Type B pancreatic cell (in vitro differentiated cells): ENCODE data around the gene NTRK2. TPM values are rescaled to one million over a fixed set of nuclear protein-coding genes. Genes with fewer than 3 reads are reported as not detected.

Source experiments
- DNase-seq: peaks from one replicate; pipeline ENCODE4 v3.0.0; 2021; ENCODE audit warnings: mixed read lengths; ENCODE audit not compliant: unreplicated experiment; ENCODE audit errors: extremely low spot score
- H3K27ac Mint-ChIP-seq: 2 replicates; pipeline ENCODE4 v1.8.0; 2021; ENCODE audit warnings: mild to moderate bottlenecking, mixed read lengths
- H3K27me3 Mint-ChIP-seq: 2 replicates; pipeline ENCODE4 v1.8.0; 2021; ENCODE audit warnings: mixed read lengths
- H3K36me3 Mint-ChIP-seq: 2 replicates; pipeline ENCODE4 v1.8.0; 2021; ENCODE audit warnings: mixed read lengths
- H3K4me1 Mint-ChIP-seq: one replicate; pipeline ENCODE4 v1.8.0; 2021; ENCODE audit warnings: mixed read lengths; ENCODE audit not compliant: unreplicated experiment
- H3K4me3 Mint-ChIP-seq: 2 replicates; pipeline ENCODE4 v1.8.0; 2021; ENCODE audit warnings: mild to moderate bottlenecking, mixed read lengths
- H3K9me3 Mint-ChIP-seq: 2 replicates; pipeline ENCODE4 v1.8.0; 2021; ENCODE audit warnings: mixed read lengths
- long read RNA-seq: library from polyadenylated mRNA; unstranded; transcript quantifications from one replicate; pipeline ENCODE4 v2.0.0, GENCODE V29; 2020
- total RNA-seq: library from RNA; stranded (reverse); gene quantifications from 2 replicates; pipeline ENCODE4 v1.2.1, GENCODE V29; 2021; ENCODE audit warnings: low replicate concordance
- TF ChIP-seq, protein P1 (sequence below): fragments of 200-600 bp; sonication (generic); conservative IDR thresholded peaks from 2 replicates; pipeline ENCODE4 v1.5.0; 2021; ENCODE audit warnings: antibody characterized with exemption, mild to moderate bottlenecking

The NTRK2 gene
- total RNA-seq = 8.4 and 122 TPM in 2 replicates
- long read RNA-seq, full-length matches to known transcripts = 11 of 29 reads
- long read RNA-seq, partial matches to known transcripts = 6 of 29 reads
- long read RNA-seq, other reads (novel, unspliced or antisense) = 12 of 29 reads

DNA sequence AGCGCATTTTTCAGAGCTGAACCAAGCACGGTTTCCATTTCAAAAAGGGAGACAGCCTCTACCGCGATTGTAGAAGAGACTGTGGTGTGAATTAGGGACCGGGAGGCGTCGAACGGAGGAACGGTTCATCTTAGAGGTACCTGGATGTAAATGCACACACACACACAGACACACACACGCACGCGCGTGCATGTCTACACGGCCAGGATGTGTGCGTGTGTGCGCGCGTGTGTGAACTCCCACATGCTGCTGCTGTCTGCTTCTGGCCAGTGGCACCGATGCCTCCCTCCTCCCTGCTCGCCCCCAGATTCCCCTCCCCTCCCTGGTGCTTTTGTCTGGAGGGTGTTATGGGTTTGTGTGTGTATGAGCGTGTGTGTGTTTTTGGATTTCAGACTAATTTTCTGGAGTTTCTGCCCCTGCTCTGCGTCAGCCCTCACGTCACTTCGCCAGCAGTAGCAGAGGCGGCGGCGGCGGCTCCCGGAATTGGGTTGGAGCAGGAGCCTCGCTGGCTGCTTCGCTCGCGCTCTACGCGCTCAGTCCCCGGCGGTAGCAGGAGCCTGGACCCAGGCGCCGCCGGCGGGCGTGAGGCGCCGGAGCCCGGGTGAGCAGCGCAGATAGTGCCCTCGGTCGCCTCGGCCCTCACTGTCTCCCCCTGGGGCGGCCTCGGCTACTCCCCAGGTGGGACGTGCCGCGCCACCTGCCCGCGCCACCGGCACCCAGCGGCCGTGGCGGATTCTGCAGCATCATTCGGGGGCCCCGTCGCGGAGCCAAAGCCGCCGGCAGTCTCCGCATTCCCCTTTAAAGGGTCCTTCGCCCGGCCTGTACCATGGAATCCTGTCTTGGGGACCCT lies at the start of gene NTRK2:
Gene NTRK2 (plus strand): TSS at position 442 of the 850 bp plus-strand sequence. CDS start 1,020 bp downstream, outside the sequence.
- peak within 1 kb of the TSS; percentile 59 for H3K27ac Mint-ChIP-seq
- peak within 1 kb of the TSS; percentile 96 for H3K4me3 Mint-ChIP-seq
- DNase-seq = peak; percentile 74
- H3K9me3 Mint-ChIP-seq = peaks cover 5% of the 10 kb centered on the region
- peaks cover 76% of the 10 kb centered on the region for H3K27me3 Mint-ChIP-seq
- TF ChIP-seq, protein P1, sequence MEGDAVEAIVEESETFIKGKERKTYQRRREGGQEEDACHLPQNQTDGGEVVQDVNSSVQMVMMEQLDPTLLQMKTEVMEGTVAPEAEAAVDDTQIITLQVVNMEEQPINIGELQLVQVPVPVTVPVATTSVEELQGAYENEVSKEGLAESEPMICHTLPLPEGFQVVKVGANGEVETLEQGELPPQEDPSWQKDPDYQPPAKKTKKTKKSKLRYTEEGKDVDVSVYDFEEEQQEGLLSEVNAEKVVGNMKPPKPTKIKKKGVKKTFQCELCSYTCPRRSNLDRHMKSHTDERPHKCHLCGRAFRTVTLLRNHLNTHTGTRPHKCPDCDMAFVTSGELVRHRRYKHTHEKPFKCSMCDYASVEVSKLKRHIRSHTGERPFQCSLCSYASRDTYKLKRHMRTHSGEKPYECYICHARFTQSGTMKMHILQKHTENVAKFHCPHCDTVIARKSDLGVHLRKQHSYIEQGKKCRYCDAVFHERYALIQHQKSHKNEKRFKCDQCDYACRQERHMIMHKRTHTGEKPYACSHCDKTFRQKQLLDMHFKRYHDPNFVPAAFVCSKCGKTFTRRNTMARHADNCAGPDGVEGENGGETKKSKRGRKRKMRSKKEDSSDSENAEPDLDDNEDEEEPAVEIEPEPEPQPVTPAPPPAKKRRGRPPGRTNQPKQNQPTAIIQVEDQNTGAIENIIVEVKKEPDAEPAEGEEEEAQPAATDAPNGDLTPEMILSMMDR = peak; percentile 69
- H3K36me3 Mint-ChIP-seq = peaks cover 11% of the 10 kb centered on the region
- peaks cover under 1% of the 10 kb centered on the region for H3K4me1 Mint-ChIP-seq

DNA sequence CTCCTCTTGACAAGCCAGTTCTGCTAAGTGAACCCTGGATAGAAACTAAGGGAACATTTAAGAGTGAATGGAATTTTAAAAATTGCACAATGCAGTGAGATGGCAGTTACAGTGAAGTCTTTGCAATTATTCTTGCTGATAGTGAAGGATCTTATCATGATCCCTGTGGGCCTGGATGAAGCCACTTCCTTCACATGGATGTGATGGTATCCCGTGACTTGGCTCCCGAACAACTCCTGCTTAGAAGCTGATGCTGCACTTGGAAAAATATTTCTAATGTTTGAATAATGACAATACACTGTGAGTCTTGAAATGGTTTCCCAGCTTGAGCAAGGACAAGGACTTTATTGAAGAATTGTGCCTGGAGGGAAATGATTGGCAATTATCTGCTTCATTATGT lies 49.2 kb upstream of the NTRK2 start:
- Mint-ChIP-seq H3K9me3 (no peaks in the 10 kb centered on the region), H3K27me3 (peaks cover 11% of the 10 kb centered on the region), H3K4me1 (peaks cover 16% of the 10 kb centered on the region), H3K27ac (no peak overlapping the region), H3K36me3 (no peaks in the 10 kb centered on the region), H3K4me3 (no peak overlapping the region)
- DNase-seq = no peak
- TF ChIP-seq, protein P1 = no peak

DNA sequence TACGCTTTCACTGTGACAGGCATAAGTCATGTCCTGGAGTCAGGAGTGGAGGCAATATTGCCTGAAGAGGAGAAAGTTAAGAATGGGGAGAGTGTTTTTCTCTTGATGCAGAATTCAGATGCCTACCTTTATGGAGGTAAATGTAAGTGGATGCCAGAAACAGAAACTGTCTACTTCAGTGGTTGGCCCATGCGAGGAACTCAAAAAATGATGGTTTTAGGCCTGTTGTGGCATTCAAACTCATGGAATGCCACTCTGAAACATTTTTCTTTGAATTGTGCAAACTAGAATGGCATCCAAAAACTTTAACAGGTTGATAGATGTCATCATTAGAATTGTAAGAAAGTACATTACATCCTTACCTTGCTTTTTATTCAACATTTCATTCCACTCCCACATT lies 47.7 kb upstream of the NTRK2 start:
- H3K36me3 Mint-ChIP-seq = no peaks in the 10 kb centered on the region
- H3K27ac Mint-ChIP-seq = no peak overlapping the region
- H3K9me3 Mint-ChIP-seq = no peaks in the 10 kb centered on the region
- peaks cover 9% of the 10 kb centered on the region for H3K4me1 Mint-ChIP-seq
- TF ChIP-seq, protein P1 = no peak
- no peak for DNase-seq
- H3K27me3 Mint-ChIP-seq = peaks cover 8% of the 10 kb centered on the region
- no peak overlapping the region for H3K4me3 Mint-ChIP-seq

DNA sequence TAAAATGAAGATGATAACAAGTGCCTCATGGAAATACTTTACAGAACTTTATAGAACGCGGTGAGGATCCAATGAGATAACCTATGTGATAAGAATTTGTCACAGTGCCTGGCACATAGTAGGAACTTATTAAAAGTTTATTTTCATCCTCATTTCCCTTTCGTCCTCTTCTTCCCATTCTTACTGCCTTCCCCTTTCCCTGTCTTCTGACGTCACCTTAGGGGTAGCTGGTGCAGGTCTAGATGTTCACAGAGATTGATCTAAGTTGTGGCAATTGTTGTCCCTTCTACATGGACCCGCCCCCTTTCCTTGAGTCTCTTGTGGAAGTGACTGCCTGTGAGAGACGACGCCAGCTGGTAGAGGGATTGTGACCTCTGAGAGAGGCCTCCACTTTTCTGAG lies 46.5 kb upstream of the NTRK2 start:
- no peaks in the 10 kb centered on the region for H3K4me1 Mint-ChIP-seq
- no peak overlapping the region for H3K27ac Mint-ChIP-seq
- no peak for DNase-seq
- no peaks in the 10 kb centered on the region for H3K9me3 Mint-ChIP-seq
- TF ChIP-seq, protein P1 = no peak
- no peaks in the 10 kb centered on the region for H3K36me3 Mint-ChIP-seq
- H3K4me3 Mint-ChIP-seq = no peak overlapping the region
- H3K27me3 Mint-ChIP-seq = peaks cover 8% of the 10 kb centered on the region

DNA sequence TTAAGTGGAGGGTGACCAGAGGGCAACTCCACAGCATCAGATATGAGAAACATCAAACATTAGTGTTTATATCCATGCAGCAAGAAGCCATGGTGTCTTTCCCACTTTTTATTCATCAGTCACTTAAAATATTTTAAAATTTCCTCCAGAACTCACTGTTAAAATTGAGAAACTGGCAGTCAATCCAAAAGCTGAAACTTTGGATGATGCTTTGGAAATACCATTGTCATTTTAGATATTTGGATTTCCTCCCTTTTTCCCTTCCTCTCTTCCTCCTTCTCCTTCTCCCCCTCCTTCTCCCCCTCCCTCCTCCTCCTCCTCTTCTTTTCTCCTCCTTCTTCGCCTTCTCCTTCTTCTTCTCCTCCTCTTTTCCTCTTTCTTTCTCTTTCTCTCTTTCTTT lies 33.1 kb upstream of the NTRK2 start:
- H3K4me1 Mint-ChIP-seq = no peaks in the 10 kb centered on the region
- no peak overlapping the region for H3K27ac Mint-ChIP-seq
- H3K9me3 Mint-ChIP-seq = peaks cover 8% of the 10 kb centered on the region
- no peak overlapping the region for H3K4me3 Mint-ChIP-seq
- TF ChIP-seq, protein P1 = no peak
- DNase-seq = no peak
- H3K36me3 Mint-ChIP-seq = no peaks in the 10 kb centered on the region
- H3K27me3 Mint-ChIP-seq = peaks cover 11% of the 10 kb centered on the region
